Measurements from ENCODE around the gene CTNNA3.

DNA sequence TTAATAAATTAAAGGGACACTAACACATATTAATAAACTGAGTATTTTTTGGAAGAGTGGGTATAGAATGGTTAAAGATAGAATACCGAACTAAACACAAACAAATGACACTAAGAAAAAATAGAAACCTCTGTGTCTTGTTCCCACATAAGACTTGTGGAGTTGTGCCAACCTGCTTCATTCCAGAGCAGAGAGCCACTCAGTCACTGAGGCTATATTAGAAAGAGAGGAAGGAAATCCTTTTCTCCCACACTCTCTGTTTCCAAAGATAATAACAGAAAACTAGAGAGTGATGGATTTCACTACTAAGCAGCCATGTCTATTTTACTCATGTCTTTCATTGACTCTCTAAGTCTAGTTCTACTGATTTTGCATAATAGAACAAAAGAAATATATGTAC is 26.0 kb downstream of the CTNNA3 start:
- TF ChIP-seq, protein P1, sequence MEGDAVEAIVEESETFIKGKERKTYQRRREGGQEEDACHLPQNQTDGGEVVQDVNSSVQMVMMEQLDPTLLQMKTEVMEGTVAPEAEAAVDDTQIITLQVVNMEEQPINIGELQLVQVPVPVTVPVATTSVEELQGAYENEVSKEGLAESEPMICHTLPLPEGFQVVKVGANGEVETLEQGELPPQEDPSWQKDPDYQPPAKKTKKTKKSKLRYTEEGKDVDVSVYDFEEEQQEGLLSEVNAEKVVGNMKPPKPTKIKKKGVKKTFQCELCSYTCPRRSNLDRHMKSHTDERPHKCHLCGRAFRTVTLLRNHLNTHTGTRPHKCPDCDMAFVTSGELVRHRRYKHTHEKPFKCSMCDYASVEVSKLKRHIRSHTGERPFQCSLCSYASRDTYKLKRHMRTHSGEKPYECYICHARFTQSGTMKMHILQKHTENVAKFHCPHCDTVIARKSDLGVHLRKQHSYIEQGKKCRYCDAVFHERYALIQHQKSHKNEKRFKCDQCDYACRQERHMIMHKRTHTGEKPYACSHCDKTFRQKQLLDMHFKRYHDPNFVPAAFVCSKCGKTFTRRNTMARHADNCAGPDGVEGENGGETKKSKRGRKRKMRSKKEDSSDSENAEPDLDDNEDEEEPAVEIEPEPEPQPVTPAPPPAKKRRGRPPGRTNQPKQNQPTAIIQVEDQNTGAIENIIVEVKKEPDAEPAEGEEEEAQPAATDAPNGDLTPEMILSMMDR (IDR thresholded peaks at IDR 0.05): no peak
- no peak for TF ChIP-seq POLR2AphosphoS5 (IDR thresholded peaks at IDR 0.05)
